ENCODE data around the gene PDE7B. TPM values are rescaled to one million over a fixed set of nuclear protein-coding genes. Genes with fewer than 3 reads are reported as not detected.
"Not testable (repeated sequence)": the region's sequence is repeated elsewhere in the genome, so short reads cannot be mapped to it uniquely, and the experiment has no call there.

PDE7B gene
- total and polyA plus RNA-seq, 4 experiments from 2014 or later: 0.06 to 0.94 (median 0.28) TPM

DNA sequence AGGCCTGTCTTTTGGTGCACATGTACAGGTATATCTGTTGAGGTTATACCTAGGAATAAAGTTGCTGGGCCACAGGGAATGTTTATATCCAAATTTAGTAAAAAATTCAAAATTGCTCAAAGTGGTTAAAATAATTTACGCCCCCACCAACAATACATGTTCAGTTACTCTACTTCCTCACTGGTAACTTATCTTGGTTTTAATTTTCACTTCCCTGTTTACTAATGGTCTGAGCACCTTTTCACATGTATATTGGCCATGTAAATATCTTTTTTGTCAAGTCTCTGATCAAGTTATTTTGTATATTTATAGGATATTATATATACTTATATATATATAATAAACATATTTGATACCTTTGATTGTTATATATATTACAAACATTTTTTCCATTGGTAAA, 9.7 kb downstream of the PDE7B start:
- Histone ChIP-seq H3K4me1 (ENCODE audit: insufficient read depth, low read length) (no peaks in the 10 kb centered on the region), H3K9me3 (ENCODE audit: control insufficient read depth in 1 of 2, low read length in 2 of 2) (no peaks in the 10 kb centered on the region), H3K4me3 (ENCODE audit: low read length in 2 of 2) (no peak overlapping the region), H3K27me3 (ENCODE audit: insufficient read depth, low read length) (no peaks in the 10 kb centered on the region), H3K27ac (ENCODE audit: low read depth, low read length) (no peak overlapping the region), H3K36me3 (ENCODE audit: insufficient read depth, low read length) (no peaks in the 10 kb centered on the region)
- no peak overlapping the region for H3K4me3 Mint-ChIP-seq
- POLR2A ChIA-PET (ENCODE audit: partially characterized antibody): no interaction called here
- DNase-seq: no peak
- H3K27ac Mint-ChIP-seq: no peak overlapping the region
- intact Hi-C loops (cut with micrococcal nuclease): loop anchor here (5.0 kb wide), 1 partner anchor 51 kb away; no protein-coding TSS in a partner anchor
- peaks cover 0 to 7% (median 4%) of the 10 kb centered on the region in 8 donors for H3K9me3 Mint-ChIP-seq
- peaks cover 0 to 5% of the 10 kb centered on the region in 2 donors for H3K36me3 Mint-ChIP-seq
- CTCF ChIA-PET (ENCODE audit: partially characterized antibody): no interaction called here
- no peaks in the 10 kb centered on the region for H3K27me3 Mint-ChIP-seq
- no peaks in the 10 kb centered on the region for H3K4me1 Mint-ChIP-seq

DNA sequence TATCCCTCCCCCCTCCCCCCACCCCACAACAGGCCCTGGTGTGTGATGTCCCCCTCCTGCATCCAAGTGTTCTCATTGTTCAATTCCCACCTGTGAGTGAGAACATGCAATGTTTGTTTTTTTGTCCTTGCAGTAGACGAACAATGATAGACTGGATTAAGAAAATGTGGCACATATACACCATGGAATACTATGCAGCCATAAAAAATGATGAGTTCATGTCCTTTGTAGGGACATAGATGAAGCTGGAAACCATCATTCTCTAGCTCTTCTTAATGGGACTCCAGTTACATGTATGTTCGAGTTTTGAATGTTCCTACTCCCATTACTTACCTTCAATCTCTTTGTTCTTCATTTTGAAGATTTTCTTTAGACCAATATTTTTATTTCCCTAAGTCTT, 13.4 kb downstream of the PDE7B start:
- POLR2A ChIA-PET (ENCODE audit: partially characterized antibody); H3K4me1 Mint-ChIP-seq; H3K4me1 ChIP-seq (ENCODE audit: insufficient read depth, low read length); DNase-seq; H3K27ac ChIP-seq (ENCODE audit: low read depth, low read length); H3K4me3 ChIP-seq (ENCODE audit: low read length in 2 of 2); H3K9me3 Mint-ChIP-seq; H3K27me3 Mint-ChIP-seq; H3K27me3 ChIP-seq (ENCODE audit: insufficient read depth, low read length); H3K4me3 Mint-ChIP-seq; H3K9me3 ChIP-seq (ENCODE audit: control insufficient read depth in 1 of 2, low read length in 2 of 2); H3K36me3 ChIP-seq (ENCODE audit: insufficient read depth, low read length); H3K36me3 Mint-ChIP-seq; H3K27ac Mint-ChIP-seq; CTCF ChIA-PET (ENCODE audit: partially characterized antibody): not testable (repeated sequence)
- intact Hi-C loops (cut with micrococcal nuclease): loop anchor here (5.0 kb wide), 1 partner anchor 47 kb away; no protein-coding TSS in a partner anchor

DNA sequence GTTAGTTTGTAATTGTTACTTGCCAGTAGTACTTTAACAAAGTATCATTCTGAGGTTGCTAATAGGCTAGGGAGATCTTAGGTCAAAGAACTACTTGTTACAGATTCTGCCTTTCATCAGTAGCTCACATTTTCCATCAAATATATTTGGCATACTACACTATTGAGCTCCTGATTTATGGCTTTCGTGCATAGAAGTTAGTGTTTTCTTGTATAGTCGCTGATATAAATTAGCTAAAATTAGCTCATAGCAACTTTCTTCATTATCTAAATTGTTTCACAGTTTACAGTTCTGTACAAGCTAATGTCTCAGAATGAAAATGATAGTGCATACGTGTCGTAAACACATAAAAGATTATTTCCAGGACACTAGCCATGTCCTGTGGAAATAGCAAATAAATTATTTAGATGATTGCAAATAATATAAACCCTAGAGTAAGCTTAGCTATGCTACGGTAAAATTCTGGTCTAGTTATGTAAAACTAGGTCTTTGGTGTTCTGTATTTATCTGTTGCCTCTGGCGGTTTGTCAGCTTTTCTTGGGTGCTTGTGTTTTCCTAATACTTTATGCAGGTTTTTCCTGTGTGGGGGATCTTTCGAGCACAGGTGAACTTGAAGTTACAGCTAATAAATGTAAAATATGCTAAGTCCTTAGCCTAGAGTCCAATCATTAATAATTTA, 15.1 kb downstream of the PDE7B start:
- POLR2A ChIA-PET (ENCODE audit: partially characterized antibody): no interaction called here
- Histone ChIP-seq H3K36me3 (ENCODE audit: insufficient read depth, low read length) (no peaks in the 10 kb centered on the region), H3K4me1 (ENCODE audit: insufficient read depth, low read length) (no peaks in the 10 kb centered on the region), H3K4me3 (ENCODE audit: low read length in 2 of 2) (no peak overlapping the region), H3K27ac (ENCODE audit: low read depth, low read length) (no peak overlapping the region), H3K9me3 (ENCODE audit: control insufficient read depth in 1 of 2, low read length in 2 of 2) (no peaks in the 10 kb centered on the region), H3K27me3 (ENCODE audit: insufficient read depth, low read length) (no peaks in the 10 kb centered on the region)
- H3K4me3 Mint-ChIP-seq: no peak overlapping the region
- no peaks in the 10 kb centered on the region for H3K27me3 Mint-ChIP-seq
- no peak overlapping the region for H3K27ac Mint-ChIP-seq
- intact Hi-C loops (cut with micrococcal nuclease): no loop called here
- H3K4me1 Mint-ChIP-seq: no peaks in the 10 kb centered on the region
- H3K9me3 Mint-ChIP-seq: peaks cover 0 to 7% (median 4%) of the 10 kb centered on the region in 8 donors
- DNase-seq: no peak
- CTCF ChIA-PET (ENCODE audit: partially characterized antibody): interaction anchor here (1.0 to 1.1 kb wide), 3 partner anchors 13 to 360 kb away, joined by 3 to 6 read pairs (median 4); no protein-coding TSS in a partner anchor
- peaks cover 0 to 5% of the 10 kb centered on the region in 2 donors for H3K36me3 Mint-ChIP-seq

DNA sequence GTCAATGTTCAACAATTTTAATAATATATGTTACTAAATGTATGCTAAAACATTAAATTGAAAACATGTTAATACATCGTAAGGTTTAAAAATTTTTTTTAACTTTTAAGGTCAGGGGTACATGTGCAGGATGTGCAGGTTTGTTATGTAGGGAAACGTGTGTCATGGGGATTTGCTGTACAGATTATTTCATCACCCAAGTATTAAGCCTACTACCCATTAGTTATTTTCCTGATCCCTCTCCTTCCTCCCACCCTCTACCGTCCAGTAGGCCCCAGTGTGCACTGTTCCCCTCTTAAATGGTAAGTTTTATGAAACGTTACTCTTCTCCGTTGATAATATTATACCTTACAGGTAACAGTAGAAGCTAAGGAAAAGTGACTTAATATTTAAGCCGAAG, 15.8 kb downstream of the PDE7B start:
- Histone ChIP-seq H3K36me3 (ENCODE audit: insufficient read depth, low read length) (no peaks in the 10 kb centered on the region), H3K4me1 (ENCODE audit: insufficient read depth, low read length) (no peaks in the 10 kb centered on the region), H3K4me3 (ENCODE audit: low read length in 2 of 2) (no peak overlapping the region), H3K27ac (ENCODE audit: low read depth, low read length) (no peak overlapping the region), H3K27me3 (ENCODE audit: insufficient read depth, low read length) (no peaks in the 10 kb centered on the region), H3K9me3 (ENCODE audit: control insufficient read depth in 1 of 2, low read length in 2 of 2) (no peaks in the 10 kb centered on the region)
- DNase-seq: no peak
- Mint-ChIP-seq H3K27ac (no peak overlapping the region), H3K36me3 (peaks cover 0 to 5% of the 10 kb centered on the region in 2 donors), H3K9me3 (peaks cover 0 to 7% (median 4%) of the 10 kb centered on the region in 8 donors), H3K27me3 (no peaks in the 10 kb centered on the region), H3K4me3 (no peak overlapping the region), H3K4me1 (no peaks in the 10 kb centered on the region)
- ChIA-PET CTCF (ENCODE audit: partially characterized antibody) (interaction anchor here (0.8 kb wide), 1 partner anchor 42 kb away, joined by 3 read pairs; no protein-coding TSS in a partner anchor), POLR2A (ENCODE audit: partially characterized antibody) (no interaction called here)
- intact Hi-C loops (cut with micrococcal nuclease): no loop called here

DNA sequence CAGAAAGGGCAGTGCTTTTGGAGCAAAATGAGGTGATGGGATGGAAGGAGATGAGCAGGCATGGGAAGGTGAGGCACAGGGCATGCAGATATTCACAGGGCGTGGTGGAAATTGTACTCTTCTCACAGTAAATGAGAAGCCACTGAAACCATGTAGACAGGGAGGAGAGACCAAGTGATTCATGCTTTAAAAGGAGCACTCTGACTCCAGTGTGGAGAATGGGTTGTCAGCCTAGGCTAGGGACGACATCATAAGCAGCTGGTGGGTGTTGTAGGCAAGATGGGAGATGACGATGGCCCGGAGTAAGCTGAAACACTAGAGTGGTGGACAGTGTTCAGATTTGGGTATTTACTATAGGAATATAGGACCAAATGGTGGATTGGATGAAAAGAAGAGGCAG, 18.4 kb downstream of the PDE7B start:
- no peak overlapping the region for H3K4me3 ChIP-seq (ENCODE audit: low read length in 2 of 2)
- H3K27me3 ChIP-seq (ENCODE audit: insufficient read depth, low read length): no peaks in the 10 kb centered on the region
- Mint-ChIP-seq H3K36me3 (peaks cover 0 to 5% of the 10 kb centered on the region in 2 donors), H3K27me3 (no peaks in the 10 kb centered on the region), H3K9me3 (peaks cover 0 to 7% (median 4%) of the 10 kb centered on the region in 8 donors), H3K4me1 (peaks cover 0 to 1% (median 0%) of the 10 kb centered on the region in 4 donors), H3K27ac (no peak overlapping the region), H3K4me3 (no peak overlapping the region)
- intact Hi-C loops (cut with micrococcal nuclease): no loop called here
- H3K36me3 ChIP-seq (ENCODE audit: insufficient read depth, low read length): no peaks in the 10 kb centered on the region
- DNase-seq: no peak
- ChIA-PET CTCF (ENCODE audit: partially characterized antibody) (no interaction called here), POLR2A (ENCODE audit: partially characterized antibody) (no interaction called here)
- no peak overlapping the region for H3K27ac ChIP-seq (ENCODE audit: low read depth, low read length)
- H3K4me1 ChIP-seq (ENCODE audit: insufficient read depth, low read length): no peaks in the 10 kb centered on the region
- no peaks in the 10 kb centered on the region for H3K9me3 ChIP-seq (ENCODE audit: control insufficient read depth in 1 of 2, low read length in 2 of 2)

DNA sequence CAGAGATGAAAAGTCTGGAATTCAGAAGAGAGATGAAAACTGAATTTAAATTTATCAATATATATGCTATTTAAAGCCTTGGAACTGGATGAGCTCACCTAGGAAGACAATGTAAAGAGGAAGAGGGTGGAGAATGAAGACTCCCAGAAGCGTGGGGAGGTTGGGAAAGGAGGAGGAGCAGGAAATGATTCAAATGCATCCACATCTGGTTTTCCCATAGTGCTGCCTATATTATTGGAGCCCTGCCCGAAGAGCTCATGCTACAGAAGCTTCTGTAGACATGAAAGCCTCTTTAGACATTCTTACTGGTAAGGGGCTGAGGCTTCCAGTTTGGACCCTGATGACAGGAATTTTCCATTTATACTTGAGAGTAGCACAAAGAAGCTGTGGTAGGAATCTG, 19.2 kb downstream of the PDE7B start:
- H3K27me3 ChIP-seq (ENCODE audit: insufficient read depth, low read length): no peaks in the 10 kb centered on the region
- no peak for DNase-seq
- no peaks in the 10 kb centered on the region for H3K4me1 ChIP-seq (ENCODE audit: insufficient read depth, low read length)
- no peak overlapping the region for H3K27ac ChIP-seq (ENCODE audit: low read depth, low read length)
- H3K36me3 Mint-ChIP-seq: no peaks in the 10 kb centered on the region
- CTCF ChIA-PET (ENCODE audit: partially characterized antibody): interaction anchor here (2.0 kb wide), 1 partner anchor 39 kb away, joined by 4 read pairs; no protein-coding TSS in a partner anchor
- H3K4me3 Mint-ChIP-seq: no peak overlapping the region
- no peaks in the 10 kb centered on the region for H3K9me3 ChIP-seq (ENCODE audit: control insufficient read depth in 1 of 2, low read length in 2 of 2)
- no peaks in the 10 kb centered on the region for H3K27me3 Mint-ChIP-seq
- no peaks in the 10 kb centered on the region for H3K9me3 Mint-ChIP-seq
- POLR2A ChIA-PET (ENCODE audit: partially characterized antibody): no interaction called here
- intact Hi-C loops (cut with micrococcal nuclease): no loop called here
- peaks cover 0 to 1% (median 0%) of the 10 kb centered on the region in 4 donors for H3K4me1 Mint-ChIP-seq
- no peak overlapping the region for H3K27ac Mint-ChIP-seq
- no peaks in the 10 kb centered on the region for H3K36me3 ChIP-seq (ENCODE audit: insufficient read depth, low read length)
- no peak overlapping the region for H3K4me3 ChIP-seq (ENCODE audit: low read length in 2 of 2)

DNA sequence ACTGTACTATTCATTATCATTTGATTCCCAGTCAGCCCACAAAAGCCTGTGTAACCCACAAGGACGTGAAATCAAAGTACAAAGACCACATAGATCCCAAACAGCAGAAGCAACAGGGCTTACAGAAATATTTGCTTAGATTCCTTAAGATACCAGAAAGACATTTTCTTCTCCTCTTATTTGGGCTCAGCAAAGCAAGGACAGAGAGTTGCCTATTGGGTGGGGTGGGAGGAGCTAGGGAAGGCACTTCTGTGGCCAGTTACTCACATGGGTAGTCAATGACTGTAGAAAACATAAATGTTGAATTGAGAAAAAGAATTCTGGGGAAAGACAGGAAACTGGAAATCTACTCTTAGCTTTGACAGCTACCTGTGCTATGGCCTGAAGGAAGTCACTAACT, 19.8 kb downstream of the PDE7B start:
- no peaks in the 10 kb centered on the region for H3K27me3 Mint-ChIP-seq
- CTCF ChIA-PET (ENCODE audit: partially characterized antibody): interaction anchor here (0.7 to 2.0 kb wide), 2 partner anchors 18 to 39 kb away, joined by 3 to 4 read pairs; no protein-coding TSS in a partner anchor

More for the DNA sequence above, 19.8 kb downstream of the PDE7B start:
- H3K36me3 ChIP-seq (ENCODE audit: insufficient read depth, low read length): no peaks in the 10 kb centered on the region
- H3K27ac ChIP-seq (ENCODE audit: low read depth, low read length): no peak overlapping the region
- H3K27me3 ChIP-seq (ENCODE audit: insufficient read depth, low read length): no peaks in the 10 kb centered on the region
- H3K9me3 ChIP-seq (ENCODE audit: control insufficient read depth in 1 of 2, low read length in 2 of 2): no peaks in the 10 kb centered on the region
- POLR2A ChIA-PET (ENCODE audit: partially characterized antibody): interaction anchor here (1.4 kb wide), 1 partner anchor 9 kb away, joined by 3 read pairs; no protein-coding TSS in a partner anchor
- Mint-ChIP-seq H3K27ac (peak overlapping the region in 1 of 7 donors; percentile 35), H3K36me3 (no peaks in the 10 kb centered on the region), H3K9me3 (no peaks in the 10 kb centered on the region), H3K4me3 (no peak overlapping the region), H3K4me1 (peaks cover 0 to 1% (median 0%) of the 10 kb centered on the region in 4 donors)
- DNase-seq: no peak
- intact Hi-C loops (cut with micrococcal nuclease): no loop called here
- no peaks in the 10 kb centered on the region for H3K4me1 ChIP-seq (ENCODE audit: insufficient read depth, low read length)
- H3K4me3 ChIP-seq (ENCODE audit: low read length in 2 of 2): no peak overlapping the region
